Kidney (tissue), 14 donors: Measurements from ENCODE around the gene MEGF11. TPM values are rescaled to one million over a fixed set of nuclear protein-coding genes. Genes with fewer than 3 reads are reported as not detected.

Experiments
- DNase-seq, 5 donors: peaks; one replicate each; pipeline ENCODE4 v3.0.0-alpha.2; 2013 to 2020
- FAIRE-seq: peaks from 2 replicates; lab custom pipeline; 2012; peaks lifted over from hg19 to GRCh38; lab: Jason Lieb, UNC
- H3K27ac ChIP-seq, 2 donors: one replicate each; pipeline ENCODE4 v1.7.0; 2013; ENCODE audit warnings: low read depth in 2 of 2, low read length in 2 of 2, inconsistent platforms in 1 of 2
- H3K27me3 ChIP-seq: one replicate; pipeline ENCODE4 v1.7.1; 2013; ENCODE audit warnings: low read length, inconsistent platforms; ENCODE audit not compliant: control insufficient read depth, insufficient read depth
- H3K36me3 ChIP-seq, 3 donors: one replicate each; pipeline versions ENCODE4 v1.7.0 to v1.7.1; 2013; ENCODE audit warnings: low read length in 3 of 3, control low read depth in 1 of 3, inconsistent platforms in 1 of 3; ENCODE audit not compliant: insufficient read depth in 3 of 3, control insufficient read depth in 2 of 3
- H3K4me1 ChIP-seq, 3 donors: one replicate each; pipeline versions ENCODE4 v1.7.0 to v1.7.1; 2013; ENCODE audit warnings: low read length in 3 of 3, inconsistent platforms in 1 of 3, low read depth in 1 of 3; ENCODE audit not compliant: control insufficient read depth in 2 of 3, insufficient read depth in 2 of 3
- H3K4me3 ChIP-seq, 3 donors: one replicate each; pipeline versions ENCODE4 v1.7.0 to v1.8.1; 2013; ENCODE audit warnings: low read length in 3 of 3, control low read depth in 1 of 3, inconsistent platforms in 1 of 3
- H3K9ac ChIP-seq, 3 donors: one replicate each; pipeline versions ENCODE4 v1.7.0 to v1.7.1; 2013; ENCODE audit warnings: low read length in 3 of 3, control low read depth in 1 of 3, inconsistent platforms in 1 of 3
- H3K9me3 ChIP-seq, 3 donors: one replicate each; pipeline versions ENCODE4 v1.7.0 to v1.7.1; 2013; ENCODE audit warnings: low read length in 3 of 3, control low read depth in 1 of 3, inconsistent platforms in 1 of 3; ENCODE audit not compliant: control insufficient read depth in 2 of 3, insufficient read depth in 1 of 3
- CTCF ChIP-seq: IDR thresholded peaks from 3 replicates; pipeline ENCODE4 v1.5.1; 2012; ENCODE audit warnings: mild to moderate bottlenecking, moderate library complexity, borderline replicate concordance; ENCODE audit not compliant: insufficient read depth; ENCODE audit errors: extremely low read depth
- intact Hi-C: fragments of 100-400 bp; cut with DNase I; formaldehyde crosslinking; loops from one replicate; pipeline ENCODE4 v1.11.1; 2022
- polyA plus RNA-seq: library from polyadenylated mRNA; stranded (reverse); fragments of 350-450 nt; fragmentation: Illumina TruSeq; extraction: RNeasy Lipid Tissue Mini Kit (QIAGEN cat#74804); gene quantifications from one replicate; pipeline ENCODE4 v1.2.3, GENCODE V29; 2014; ENCODE audit warnings: low read depth, low replicate concordance; ENCODE audit not compliant: insufficient read depth
- total RNA-seq: library from RNA; stranded (reverse); fragmentation: NEBNext Ultra II Directional; extraction: Animal tissue kit (Norgen Biotek cat#: 25700); gene quantifications from one replicate; pipeline ENCODE4 v1.2.1, GENCODE V29; 2021
- donor health status: control.
- donor health status: control.
- donor health status: control.
- donor health status: control.
- donor health status: control.
- donor health status: DM: yes; HTN: yes; CAD: no.
- donor health status: Normal renal cell carcinoma (clear cell type).

The MEGF11 gene
- total and polyA plus RNA-seq, 2 donors from 2014 or later, result 10.4 to 41.8 TPM

GRCh38 chr15:66163553-66163952 is 90.0 kb downstream of the MEGF11 start:
- intact Hi-C loops, result no loop called here

GRCh38 chr15:66162286-66162685 is 91.3 kb downstream of the MEGF11 start:
- TF ChIP-seq CTCF, result no peak
- Histone ChIP-seq H3K27me3 (no peaks in the 10 kb centered on the region), H3K27ac (no peak overlapping the region), H3K9ac (no peak overlapping the region), H3K4me3 (no peak overlapping the region), H3K9me3 (no peaks in the 10 kb centered on the region), H3K36me3 (no peaks in the 10 kb centered on the region), H3K4me1 (no peaks in the 10 kb centered on the region)
- FAIRE-seq, result no peak
- intact Hi-C loops, result no loop called here
- no peak for DNase-seq

More at GRCh38 chr15:66163553-66163952, 90.0 kb downstream of the MEGF11 start:
- H3K27me3 ChIP-seq, result no peaks in the 10 kb centered on the region
- FAIRE-seq, result no peak
- H3K9me3 ChIP-seq, result no peaks in the 10 kb centered on the region
- no peaks in the 10 kb centered on the region for H3K36me3 ChIP-seq
- H3K9ac ChIP-seq, result no peak overlapping the region
- no peak for TF ChIP-seq CTCF
- DNase-seq, result peak in 4 of 5 donors; percentile 54 to 69 (median 65)
- no peak overlapping the region for H3K27ac ChIP-seq
- no peaks in the 10 kb centered on the region for H3K4me1 ChIP-seq
- no peak overlapping the region for H3K4me3 ChIP-seq

GRCh38 chr15:66161575-66162118 is 91.9 kb downstream of the MEGF11 start:
- H3K4me3 ChIP-seq, result no peak overlapping the region
- TF ChIP-seq CTCF, result no peak
- H3K4me1 ChIP-seq, result no peaks in the 10 kb centered on the region
- intact Hi-C loops, result no loop called here
- no peak overlapping the region for H3K27ac ChIP-seq
- H3K9ac ChIP-seq, result no peak overlapping the region
- no peaks in the 10 kb centered on the region for H3K36me3 ChIP-seq
- DNase-seq, result no peak
- no peaks in the 10 kb centered on the region for H3K27me3 ChIP-seq
- no peak for FAIRE-seq
- H3K9me3 ChIP-seq, result no peaks in the 10 kb centered on the region

GRCh38 chr15:66161108-66161507 is 92.4 kb downstream of the MEGF11 start:
- Histone ChIP-seq H3K4me1 (no peaks in the 10 kb centered on the region), H3K27ac (no peak overlapping the region), H3K36me3 (no peaks in the 10 kb centered on the region), H3K9me3 (no peaks in the 10 kb centered on the region), H3K27me3 (no peaks in the 10 kb centered on the region), H3K4me3 (no peak overlapping the region), H3K9ac (no peak overlapping the region)
- intact Hi-C loops, result no loop called here
- no peak for TF ChIP-seq CTCF
- FAIRE-seq, result no peak
- DNase-seq, result peak in 3 of 5 donors; percentile 22 to 60 (median 35)
